G401.6 (cell line): ENCODE data around the gene TMEM186.
"Not testable (repeated sequence)": the region's sequence is repeated elsewhere in the genome, so short reads cannot be mapped to it uniquely, and the experiment has no call there.

ENCODE experiments used
- FAIRE-seq: peaks from 2 replicates; lab custom pipeline; 2012; peaks lifted over from hg19 to GRCh38; lab: Jason Lieb, UNC

TMEM186 gene

GRCh38 chr16:8797364-8798173 is at the start of gene TMEM186, which contains the start of gene PMM2:
Gene TMEM186, minus strand, starts transcription at chr16:8797639. Its CDS starts 25 bp downstream, at chr16:8797614.
Gene PMM2, plus strand, starts transcription at chr16:8797839. Its CDS starts 44 bp downstream, at chr16:8797883.
- peak; percentile 96 for FAIRE-seq

- no peak for FAIRE-seq
Measured at GRCh38 chr16:8847145-8847544, 49.7 kb upstream of the TMEM186 start.

GRCh38 chr16:8846401-8846932 is 49.0 kb upstream of the TMEM186 start:
- no peak for FAIRE-seq

- FAIRE-seq: no peak
Measured at GRCh38 chr16:8845699-8846298, 48.4 kb upstream of the TMEM186 start.

- FAIRE-seq: not testable (repeated sequence)
Measured at GRCh38 chr16:8843296-8843695, 45.9 kb upstream of the TMEM186 start.

- FAIRE-seq: not testable (repeated sequence)
Measured at GRCh38 chr16:8842016-8842415, 44.6 kb upstream of the TMEM186 start.

- not testable (repeated sequence) for FAIRE-seq
Measured at GRCh38 chr16:8837594-8837993, 40.2 kb upstream of the TMEM186 start.

- FAIRE-seq: not testable (repeated sequence)
Measured at GRCh38 chr16:8836797-8837196, 39.4 kb upstream of the TMEM186 start.

GRCh38 chr16:8832717-8833105 is 35.3 kb upstream of the TMEM186 start:
- no peak for FAIRE-seq

GRCh38 chr16:8831871-8832716 is 34.7 kb upstream of the TMEM186 start:
- no peak for FAIRE-seq

GRCh38 chr16:8831450-8831849 is 34.0 kb upstream of the TMEM186 start:
- FAIRE-seq: no peak

- no peak for FAIRE-seq
Measured at GRCh38 chr16:8828541-8829165, 31.2 kb upstream of the TMEM186 start.

GRCh38 chr16:8826278-8826879 is 28.9 kb upstream of the TMEM186 start:
- no peak for FAIRE-seq

- no peak for FAIRE-seq
Measured at GRCh38 chr16:8822403-8822802, 25.0 kb upstream of the TMEM186 start.

GRCh38 chr16:8819411-8820034 is 22.1 kb upstream of the TMEM186 start:
- no peak for FAIRE-seq

GRCh38 chr16:8818504-8819270 is 21.2 kb upstream of the TMEM186 start:
- FAIRE-seq: no peak

GRCh38 chr16:8816967-8817655 is 19.7 kb upstream of the TMEM186 start:
- FAIRE-seq: no peak

- FAIRE-seq: no peak
Measured at GRCh38 chr16:8814095-8814806, 16.8 kb upstream of the TMEM186 start.
